Stimulated activated CD4-positive, alpha-beta T cell treated with anti-CD3 and anti-CD28 coated beads, TNF-alpha, amount 100 ng/mL, for 1 hour (primary cell): ENCODE results near the gene GADD45G.

ENCODE experiments used
- DNase-seq, 3 donors: peaks; one replicate each; pipeline ENCODE4 v3.0.0-alpha.2; 2020; ENCODE audit warnings: low read depth in 3 of 3, low spot score in 1 of 3

GADD45G gene, protein sequence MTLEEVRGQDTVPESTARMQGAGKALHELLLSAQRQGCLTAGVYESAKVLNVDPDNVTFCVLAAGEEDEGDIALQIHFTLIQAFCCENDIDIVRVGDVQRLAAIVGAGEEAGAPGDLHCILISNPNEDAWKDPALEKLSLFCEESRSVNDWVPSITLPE

DNA sequence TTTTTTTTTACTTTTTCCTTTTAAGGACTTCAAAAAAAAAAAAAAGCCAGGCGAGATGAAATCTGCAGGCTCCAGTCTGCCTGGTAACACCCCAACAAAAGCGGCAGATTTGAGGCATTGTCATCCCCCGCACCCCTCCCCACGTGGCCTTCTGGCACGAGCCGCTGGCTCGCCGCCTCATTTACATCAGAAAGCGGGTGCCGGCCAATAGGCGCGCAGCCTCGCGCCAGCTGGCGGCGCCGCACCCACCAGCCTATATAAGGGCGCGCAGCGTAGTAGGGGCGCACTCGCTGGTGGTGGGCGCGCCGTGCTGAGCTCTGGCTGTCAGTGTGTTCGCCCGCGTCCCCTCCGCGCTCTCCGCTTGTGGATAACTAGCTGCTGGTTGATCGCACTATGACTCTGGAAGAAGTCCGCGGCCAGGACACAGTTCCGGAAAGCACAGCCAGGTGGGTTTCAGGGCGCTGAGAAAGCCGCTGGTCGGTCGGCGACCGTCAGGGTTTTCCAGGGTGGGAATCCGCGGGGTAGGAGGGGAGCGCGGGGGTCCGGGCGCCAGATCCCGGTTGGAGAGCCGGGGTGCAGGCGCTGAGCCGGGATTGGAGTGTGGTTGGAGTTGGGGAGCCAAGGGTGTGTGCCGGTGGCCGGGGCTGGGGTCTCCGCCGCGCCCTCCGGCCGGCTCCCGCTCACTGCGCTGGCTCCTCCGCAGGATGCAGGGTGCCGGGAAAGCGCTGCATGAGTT, at the start of gene GADD45G:
Gene GADD45G, plus strand, starts transcription at position 284 of the 736 bp plus-strand sequence. Its CDS starts 110 bp downstream, at position 394.
- DNase-seq, result peak; percentile 71 to 81 (median 73)

DNA sequence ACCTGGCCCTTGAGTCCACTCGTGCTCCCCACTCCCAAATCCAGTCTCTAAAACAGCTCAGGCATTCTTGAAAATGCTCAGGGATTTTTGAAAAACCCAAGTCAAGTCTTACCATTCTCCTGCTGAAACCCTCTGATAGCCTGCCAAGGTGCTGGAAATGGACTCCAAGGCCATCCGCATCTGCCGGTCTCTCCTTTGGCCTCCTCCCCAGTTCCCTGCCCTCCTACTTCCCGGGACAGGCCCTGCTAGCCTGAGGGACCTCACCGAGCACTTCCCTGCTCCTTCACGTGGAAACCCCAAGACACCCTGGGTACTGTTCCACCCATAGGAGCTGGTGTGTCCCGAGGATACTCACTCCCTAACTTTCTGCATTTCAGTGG, 49.8 kb upstream of the GADD45G start:
- DNase-seq, result no peak

DNA sequence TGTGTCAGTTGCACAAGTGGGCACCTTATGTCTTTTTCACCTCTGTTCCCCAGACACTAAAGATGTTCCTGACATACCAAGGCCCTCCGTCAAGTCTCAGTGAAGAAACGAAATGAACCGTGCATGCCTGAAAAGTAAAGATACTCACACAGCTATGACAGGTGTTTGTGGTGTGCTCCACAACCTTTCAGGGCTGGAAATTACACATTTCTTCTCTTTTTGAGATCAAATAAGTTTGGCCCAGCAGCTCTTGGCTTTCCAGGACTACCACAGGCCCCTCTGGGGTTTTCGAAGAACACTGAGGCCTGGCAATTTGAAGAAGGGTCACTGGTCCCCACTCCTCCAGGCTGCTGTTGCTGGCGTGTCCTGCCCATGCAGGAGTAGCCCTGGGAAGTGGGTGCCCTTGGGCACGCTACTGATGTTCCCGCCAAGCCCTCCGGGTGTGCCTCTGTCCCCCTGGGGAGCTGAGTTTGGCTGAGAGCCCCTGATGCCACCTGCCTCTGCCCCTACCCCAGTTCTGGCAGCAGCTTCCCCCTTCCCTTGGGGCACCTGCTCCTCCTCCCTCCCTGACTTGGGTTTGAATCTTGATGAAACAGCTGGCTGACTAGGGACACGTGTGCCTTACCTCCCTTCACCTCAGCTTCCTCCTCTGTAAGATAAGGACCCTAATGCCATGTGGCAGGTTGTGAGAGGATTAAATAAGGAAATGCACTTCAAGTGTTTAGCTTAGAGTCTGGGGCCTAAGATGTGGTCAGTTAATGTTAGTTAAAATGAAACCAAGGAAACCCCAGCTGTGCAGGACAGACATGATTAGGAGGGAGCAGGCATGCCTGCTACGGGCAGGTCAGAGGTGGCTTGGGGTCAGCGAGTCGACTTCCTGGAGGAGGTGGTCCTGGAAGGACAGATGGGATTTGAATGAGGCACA, 49.1 kb upstream of the GADD45G start:
- DNase-seq, result no peak

DNA sequence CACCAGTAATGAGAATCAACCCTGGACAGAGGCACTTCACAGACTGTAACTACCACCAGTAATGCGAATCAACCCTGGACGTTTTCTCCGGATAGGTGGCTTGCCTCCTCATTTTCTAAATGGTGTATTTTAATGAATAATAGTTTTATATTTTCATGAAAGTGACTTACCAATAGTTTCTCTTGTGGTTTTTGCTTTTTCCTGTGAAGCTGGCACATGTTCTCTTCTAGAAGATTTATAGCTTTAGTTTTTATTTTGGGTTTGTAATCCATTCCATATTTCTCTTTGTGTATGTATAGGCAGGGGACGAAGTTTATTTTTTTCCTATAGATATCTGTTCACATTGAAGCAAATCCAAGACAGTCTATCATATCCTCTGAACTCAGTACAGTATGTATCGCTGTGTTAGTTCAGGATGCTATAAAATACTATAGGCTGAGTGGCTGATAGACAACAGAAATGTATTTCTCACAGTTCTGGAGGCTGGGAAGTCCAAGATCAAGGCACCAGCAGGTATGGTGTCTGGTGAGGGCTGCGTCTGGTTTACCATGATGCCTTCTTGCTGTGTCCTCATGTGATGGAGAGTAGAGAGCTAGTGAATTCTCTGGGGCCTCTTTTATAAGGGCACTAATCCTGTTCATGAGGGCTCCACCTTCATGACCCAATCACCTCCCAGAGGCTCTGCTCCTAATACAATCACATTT, 46.5 kb upstream of the GADD45G start:
- no peak for DNase-seq

DNA sequence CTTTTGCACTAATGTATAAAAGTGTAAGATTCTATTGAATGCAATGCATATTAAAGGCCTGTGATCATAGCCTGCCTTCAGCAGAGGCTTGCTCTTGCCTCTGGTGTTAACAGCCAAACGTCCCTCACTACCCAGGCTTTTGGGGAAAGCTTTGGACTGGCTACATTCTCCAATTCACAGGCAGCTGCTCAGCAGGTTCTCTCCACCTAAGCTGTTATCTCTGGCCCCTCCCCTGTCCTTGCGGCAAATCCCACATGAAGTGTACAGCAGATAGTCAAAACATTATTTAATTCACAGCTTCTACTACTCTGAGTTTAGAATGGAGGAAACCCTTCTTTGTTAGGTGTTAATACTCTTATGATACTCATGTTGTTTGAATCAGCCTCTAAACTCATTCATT, 45.9 kb upstream of the GADD45G start:
- no peak for DNase-seq

DNA sequence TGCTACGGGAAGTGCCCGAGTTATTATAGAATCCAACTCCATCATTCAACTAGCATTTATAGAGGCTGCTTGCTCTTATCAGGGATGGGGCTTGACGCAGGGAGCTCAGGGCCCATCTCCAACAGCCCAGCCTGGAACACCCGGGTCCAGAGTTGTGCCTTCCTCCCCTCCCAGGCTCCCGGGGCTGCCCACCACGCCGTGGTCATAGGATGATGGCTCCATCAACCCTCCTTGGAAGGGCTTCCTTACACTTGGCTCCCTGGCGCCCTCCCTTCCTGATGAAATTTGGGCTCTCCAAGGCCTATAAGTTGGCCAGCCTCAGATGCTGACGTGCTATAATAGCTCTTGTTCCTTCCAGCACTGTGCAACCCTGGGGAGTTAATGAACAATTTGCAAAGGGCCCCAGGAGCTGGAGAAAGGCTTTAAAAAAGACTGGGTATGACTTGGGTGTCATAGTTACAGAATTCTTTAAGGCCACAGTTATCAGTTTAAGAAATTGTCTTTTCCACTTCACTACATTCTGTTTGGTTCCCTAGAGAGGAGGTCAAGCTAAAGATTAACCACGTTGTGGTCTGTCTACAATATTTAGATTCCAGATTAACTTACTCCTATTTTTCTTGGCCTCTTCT, 42.5 kb upstream of the GADD45G start:
- no peak for DNase-seq

DNA sequence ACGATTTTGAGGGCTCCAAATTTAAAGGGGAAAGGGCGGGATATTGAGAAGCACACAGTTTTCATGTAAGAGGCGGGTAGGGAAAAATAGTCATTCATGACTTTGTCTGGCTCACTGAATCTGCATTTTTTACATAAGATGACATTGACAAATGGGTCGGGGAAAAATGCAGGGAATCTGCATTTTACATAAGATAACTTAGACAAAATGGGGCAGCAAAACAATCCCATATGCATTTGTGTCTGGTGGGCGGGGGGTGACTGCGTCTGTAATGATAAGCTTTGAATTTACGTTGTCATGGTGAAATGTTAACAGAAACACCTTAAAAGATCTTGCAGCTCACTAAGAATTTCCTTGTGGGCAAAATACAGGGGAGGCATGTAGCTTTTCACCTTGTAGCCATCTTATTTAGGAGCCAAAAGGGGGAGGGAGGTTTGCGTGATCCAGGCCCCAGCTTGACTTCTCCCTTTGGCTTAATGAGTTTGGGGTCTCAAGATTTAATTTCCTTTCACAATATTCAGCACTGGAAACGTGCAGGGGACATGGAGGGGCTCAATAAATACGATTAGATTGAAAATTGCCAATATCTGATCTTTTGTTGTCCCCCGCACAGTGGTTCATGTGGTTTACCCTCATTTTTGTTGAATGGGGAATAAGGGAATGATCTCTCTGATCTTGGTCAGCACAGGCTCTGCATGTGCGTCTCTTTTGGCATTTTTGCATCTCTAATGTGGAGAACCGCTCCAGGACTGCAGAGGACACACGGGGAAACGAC, 41.1 kb upstream of the GADD45G start:
- DNase-seq, result no peak

DNA sequence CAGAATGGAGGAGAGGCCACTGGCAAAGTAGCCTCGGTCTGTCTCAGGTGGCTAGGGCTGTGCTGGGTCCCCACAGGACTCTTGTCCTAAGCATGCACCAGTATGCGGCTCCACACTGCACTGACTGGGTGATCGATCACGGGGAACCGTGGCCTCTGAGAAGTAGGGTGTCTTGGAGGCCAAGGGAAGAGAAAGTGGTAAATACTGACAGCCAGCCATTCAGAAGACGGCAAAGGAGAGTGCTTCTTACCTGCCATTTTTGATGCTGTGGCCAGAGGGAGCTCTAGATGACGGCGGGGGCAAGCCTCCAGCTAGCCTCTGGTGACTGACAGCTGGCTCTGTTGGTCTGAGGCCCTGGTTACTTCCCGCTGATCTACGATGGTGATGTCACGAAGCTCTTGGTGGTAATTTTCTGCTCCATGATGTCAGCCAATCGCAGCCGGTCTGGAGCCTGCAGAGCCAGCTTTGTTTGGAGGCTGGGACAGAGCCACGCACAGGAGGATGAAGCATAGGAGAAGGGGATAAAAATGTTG, 40.4 kb upstream of the GADD45G start:
- DNase-seq, result no peak

DNA sequence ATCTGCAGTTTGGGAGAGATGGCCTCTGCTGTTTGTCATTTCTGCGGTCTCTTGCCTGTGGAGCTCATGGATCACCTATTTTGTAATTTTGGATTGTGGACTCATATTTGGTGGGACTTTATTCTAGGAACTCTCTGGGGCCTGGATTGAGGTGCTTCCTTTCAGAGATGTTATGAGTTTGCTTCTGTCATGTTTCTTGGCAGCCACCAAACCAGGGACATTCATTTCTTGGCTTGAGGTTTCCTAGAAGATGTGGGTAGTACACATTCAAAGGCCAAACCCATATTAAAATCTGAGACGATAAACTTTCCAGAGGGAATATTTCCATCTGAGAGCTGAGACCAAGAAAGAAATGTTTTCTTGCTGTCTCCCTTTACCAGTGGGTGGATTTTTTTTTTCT, 37.2 kb upstream of the GADD45G start:
- no peak for DNase-seq

DNA sequence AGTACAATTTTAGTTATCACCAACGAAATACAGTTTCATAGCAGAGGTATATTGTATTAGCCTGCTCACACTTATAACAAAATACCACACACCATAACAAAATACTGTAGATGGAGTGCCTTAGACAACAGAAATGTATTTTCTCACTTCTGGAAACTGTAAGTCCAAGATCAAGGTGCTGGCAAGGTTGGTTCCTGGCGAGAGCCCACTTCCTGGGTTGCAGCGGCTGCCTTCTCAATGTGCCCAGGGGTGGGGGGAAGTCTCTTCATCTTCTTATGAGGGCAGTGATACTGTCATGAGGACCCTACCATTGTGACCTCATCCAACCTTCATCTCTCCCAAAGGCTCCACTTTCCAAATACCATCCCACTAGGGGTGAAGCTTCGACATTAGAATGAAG, 30.5 kb upstream of the GADD45G start:
- no peak for DNase-seq

DNA sequence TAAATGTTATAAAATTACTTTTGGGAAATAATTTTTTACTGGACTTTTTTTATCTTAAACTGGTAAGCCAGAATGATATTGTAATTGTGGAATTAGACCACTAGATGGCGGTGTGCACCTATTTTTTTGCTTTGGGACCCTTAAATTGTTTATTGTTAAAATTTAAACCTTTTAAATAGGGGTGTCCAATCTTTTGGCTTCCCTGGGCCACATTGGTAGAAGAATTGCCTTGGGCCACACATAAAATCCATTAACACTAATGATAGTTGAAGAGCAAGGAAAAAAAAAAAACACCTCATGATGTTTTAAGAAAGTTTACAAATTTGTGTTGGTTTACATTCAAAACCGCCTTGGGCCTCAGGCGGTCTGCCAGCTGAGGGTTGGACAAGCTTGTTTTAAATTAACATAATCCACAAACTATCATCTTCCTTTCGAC, 28.4 kb upstream of the GADD45G start:
- no peak for DNase-seq

DNA sequence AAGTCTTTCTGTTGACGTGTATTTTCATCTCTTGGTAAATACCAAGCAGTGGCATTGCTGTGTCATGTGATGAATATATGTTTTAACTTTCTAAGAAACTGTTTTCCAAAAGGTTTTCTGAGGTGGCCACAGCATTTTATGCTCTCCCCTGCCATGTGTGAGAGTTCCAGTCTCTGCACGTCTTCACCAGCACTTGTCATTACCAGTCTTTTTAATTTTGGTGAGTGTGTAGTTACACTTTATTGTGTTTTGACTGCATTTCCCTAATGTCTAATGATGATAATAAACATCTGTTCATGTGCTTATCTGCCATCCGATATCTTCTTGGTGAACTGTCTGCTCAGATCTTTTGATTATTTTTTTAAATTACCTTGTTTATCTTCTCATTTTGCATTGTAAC, 27.4 kb upstream of the GADD45G start:
- DNase-seq, result no peak

DNA sequence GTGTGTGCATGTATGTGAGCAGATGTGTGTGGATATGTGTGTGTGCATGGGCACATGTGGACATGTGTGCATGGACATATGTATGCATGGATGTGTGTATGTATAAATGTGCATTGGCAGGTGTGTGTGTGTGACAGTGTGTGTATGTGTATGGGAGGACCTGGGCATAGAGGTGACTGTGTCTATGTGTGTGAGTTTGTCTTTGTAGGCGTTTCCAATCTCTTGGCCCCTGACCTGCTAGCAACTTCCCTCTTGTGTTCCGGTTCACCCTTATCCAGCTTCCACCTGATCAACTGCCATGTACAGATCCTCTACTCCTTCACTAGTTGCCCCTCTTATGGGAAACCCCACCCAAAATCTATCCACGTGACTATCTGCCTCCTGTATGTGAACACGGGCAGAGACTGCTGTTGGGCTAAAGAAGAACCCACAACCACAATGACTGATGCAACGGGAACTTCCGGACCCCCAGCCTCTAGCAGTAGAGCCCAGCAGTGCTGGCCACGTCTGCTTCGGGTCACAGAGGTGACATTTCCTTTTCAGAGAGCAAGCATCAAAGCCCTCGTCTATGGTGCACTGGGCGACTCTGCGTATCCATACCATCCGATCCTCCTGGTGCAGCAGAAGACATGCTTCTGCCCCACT, 24.9 kb upstream of the GADD45G start:
- DNase-seq, result no peak

DNA sequence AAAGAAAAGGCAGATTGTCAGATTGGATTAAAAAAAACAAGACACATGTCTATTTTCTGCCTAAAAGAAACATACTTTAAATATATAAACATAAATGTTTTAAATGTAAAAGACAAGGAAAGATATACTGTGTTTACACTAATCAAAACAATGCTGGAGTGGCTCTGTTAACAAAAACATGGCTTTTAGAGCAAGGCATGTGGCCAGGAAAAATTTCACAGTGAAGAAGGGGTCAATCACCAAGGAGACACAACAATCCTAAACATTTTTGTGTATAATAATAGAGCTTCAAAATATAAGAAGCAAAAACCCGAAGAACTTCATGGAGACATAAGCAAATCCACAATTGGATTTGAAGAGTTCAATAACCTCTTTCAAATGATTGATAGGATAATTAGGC, 18.5 kb upstream of the GADD45G start:
- DNase-seq, result no peak

DNA sequence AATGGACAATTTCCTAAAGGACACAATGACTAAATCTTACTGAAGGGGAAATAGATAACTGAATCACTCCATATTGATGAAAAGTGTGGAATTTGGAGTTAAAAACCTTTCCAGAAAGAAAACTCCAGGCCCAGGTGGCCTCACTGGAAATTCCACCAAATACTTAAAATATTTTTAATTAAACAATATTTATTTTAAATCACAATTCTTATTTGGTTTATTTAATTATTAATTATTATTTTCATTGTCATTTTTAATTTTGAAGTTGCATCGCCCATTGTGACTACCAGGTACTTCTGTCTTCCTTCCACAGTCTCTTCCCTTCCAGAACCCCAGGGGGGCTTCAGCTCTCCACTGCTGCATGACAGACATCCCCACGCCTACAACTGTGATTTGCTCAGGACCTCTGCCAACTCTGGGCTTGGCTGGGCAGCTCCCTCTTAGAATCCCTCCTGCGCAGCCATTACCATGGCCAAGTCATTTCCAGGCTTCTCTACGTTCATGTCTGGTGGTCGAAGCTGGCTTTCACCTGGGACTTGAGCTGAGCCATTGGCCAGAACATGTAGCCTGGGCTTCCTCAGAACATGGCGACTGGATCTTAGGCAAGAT, 16.4 kb upstream of the GADD45G start:
- no peak for DNase-seq

DNA sequence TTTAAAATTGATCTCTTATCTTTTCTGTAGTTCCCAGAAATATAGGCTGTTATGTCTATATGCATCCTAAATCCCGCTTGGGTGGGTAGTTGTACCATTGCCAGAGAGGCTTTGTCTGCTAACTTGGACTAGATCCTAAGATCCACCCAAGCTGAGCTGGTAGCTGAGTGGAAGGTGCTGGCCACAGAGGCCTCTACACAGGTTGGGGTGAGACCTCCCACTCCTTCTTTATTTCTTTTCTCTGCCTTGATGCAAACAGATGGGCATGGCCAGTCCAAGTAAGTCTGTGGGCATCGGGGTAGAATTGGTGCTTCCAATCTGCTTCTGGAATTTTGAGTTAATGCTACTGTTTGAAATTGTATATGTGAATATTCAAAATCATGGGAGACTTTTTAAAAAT, 14.4 kb upstream of the GADD45G start:
- no peak for DNase-seq

DNA sequence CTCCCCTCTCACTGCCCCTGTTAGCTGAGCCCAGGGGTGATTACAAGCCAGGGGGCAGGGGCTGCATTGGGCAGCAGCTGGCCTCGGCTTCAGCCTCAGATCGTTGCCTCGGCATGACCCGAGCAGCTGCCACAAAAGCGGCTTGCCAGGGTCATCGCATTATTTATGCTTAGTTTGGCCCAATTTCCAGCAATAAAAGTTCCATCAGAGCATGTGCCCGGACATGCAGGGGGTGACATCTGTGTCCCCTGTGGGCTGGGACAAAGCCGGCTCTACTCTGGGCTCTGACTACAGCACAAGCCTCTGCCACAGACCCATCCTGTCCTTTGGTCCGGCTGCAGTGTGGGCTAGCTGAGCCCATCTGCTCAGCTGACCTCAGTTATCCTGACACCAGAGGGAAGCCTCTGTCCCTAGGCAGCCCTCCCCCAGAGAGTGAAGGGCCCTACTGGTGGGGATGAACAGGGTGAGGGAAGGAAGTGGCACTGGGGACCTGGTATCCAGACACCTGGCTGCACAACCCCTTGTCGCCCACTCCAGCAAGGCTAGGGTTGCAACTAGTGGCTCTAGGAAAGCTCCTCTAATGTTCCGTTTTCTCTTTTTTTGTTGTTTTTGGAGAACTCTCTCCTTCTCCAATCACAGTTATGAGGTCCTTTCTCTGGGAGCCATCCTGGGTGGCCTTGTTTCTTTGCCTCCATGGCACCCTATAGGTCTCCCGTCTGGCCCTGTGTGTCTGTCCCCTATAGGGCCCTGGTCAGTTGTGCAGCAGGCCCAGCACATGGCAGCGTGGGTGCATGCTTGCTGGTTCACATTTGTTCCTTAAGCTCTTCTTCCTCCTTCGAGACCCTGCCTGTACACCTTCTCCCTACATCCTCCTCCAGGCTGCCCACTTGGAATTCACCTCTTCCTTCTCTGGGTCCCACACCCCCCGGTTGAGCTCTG, 13.3 kb upstream of the GADD45G start:
- no peak for DNase-seq
